Measurements from ENCODE around the gene TXNDC2.

The TXNDC2 gene

GRCh38 chr18:9861157-9861556 lies 24.6 kb upstream of the TXNDC2 start:
- no peak overlapping the region for H2BK120ac ChIP-seq (ENCODE audit: low read depth, low read length)
- no peak overlapping the region for H3K18ac ChIP-seq (ENCODE audit: low read depth in 1 of 2, low read length in 2 of 2)
- no peak overlapping the region for H2AK5ac ChIP-seq (ENCODE audit: low read length, severe bottlenecking)
- H2BK15ac ChIP-seq (ENCODE audit: low read depth, poor library complexity, severe bottlenecking): no peak overlapping the region
- no peaks in the 10 kb centered on the region for H3K79me1 ChIP-seq (replicated peaks; ENCODE audit: low read length, poor library complexity, severe bottlenecking)
- no peak overlapping the region for H4K91ac ChIP-seq (ENCODE audit: low read length)
- H3K27me3 ChIP-seq (ENCODE audit: control insufficient read depth in 1 of 2, insufficient read depth in 1 of 2, low read length in 2 of 2): no peaks in the 10 kb centered on the region
- H3K14ac ChIP-seq (ENCODE audit: low read length in 2 of 2): no peak overlapping the region
- H4K8ac ChIP-seq (ENCODE audit: low read length): no peak overlapping the region
- no peak overlapping the region for H3K9ac ChIP-seq (ENCODE audit: low read length)
- no peak overlapping the region for H3K4me2 ChIP-seq (ENCODE audit: low read length, poor library complexity, severe bottlenecking)
- H2AFZ ChIP-seq (ENCODE audit: low read depth, low read length): no peak overlapping the region
- no peak overlapping the region for H3K27ac ChIP-seq (ENCODE audit: low read length, poor library complexity, severe bottlenecking)
- no peak overlapping the region for H3K23ac ChIP-seq (ENCODE audit: low read length in 2 of 2)
- no peak overlapping the region for H3K4ac ChIP-seq (ENCODE audit: low read depth in 1 of 2, low read length in 2 of 2)
- H2BK5ac ChIP-seq (ENCODE audit: low read depth, low read length, poor library complexity, severe bottlenecking): no peak overlapping the region
- no peak overlapping the region for H2BK12ac ChIP-seq (ENCODE audit: low read length in 2 of 2)
- H3K4me3 ChIP-seq (ENCODE audit: insufficient read depth in 1 of 2, low read depth in 1 of 2, low read length in 2 of 2): no peak overlapping the region
- DNase-seq: no peak
- peaks cover 16% of the 10 kb centered on the region for H3K9me3 ChIP-seq (ENCODE audit: control insufficient read depth, low read length)
- peaks cover 2% of the 10 kb centered on the region for H3K4me1 ChIP-seq (ENCODE audit: control insufficient read depth, insufficient read depth, low read depth, low read length)
- peaks cover 0 to 50% of the 10 kb centered on the region in 2 experiments for H3K36me3 ChIP-seq (ENCODE audit: control insufficient read depth in 1 of 2, insufficient read depth in 2 of 2, low read depth in 1 of 2, low read length in 2 of 2)

- Histone ChIP-seq H3K14ac (ENCODE audit: low read length in 2 of 2) (no peak overlapping the region), H2BK12ac (ENCODE audit: low read length in 2 of 2) (no peak overlapping the region), H2BK120ac (ENCODE audit: low read depth, low read length) (no peak overlapping the region), H3K9me3 (ENCODE audit: control insufficient read depth, low read length) (peaks cover 23% of the 10 kb centered on the region), H3K23ac (ENCODE audit: low read length in 2 of 2) (no peak overlapping the region), H3K18ac (ENCODE audit: low read depth in 1 of 2, low read length in 2 of 2) (no peak overlapping the region), H3K4me3 (ENCODE audit: insufficient read depth in 1 of 2, low read depth in 1 of 2, low read length in 2 of 2) (no peak overlapping the region), H3K9ac (ENCODE audit: low read length) (no peak overlapping the region), H2BK15ac (ENCODE audit: low read depth, poor library complexity, severe bottlenecking) (no peak overlapping the region), H3K27me3 (ENCODE audit: control insufficient read depth in 1 of 2, insufficient read depth in 1 of 2, low read length in 2 of 2) (no peaks in the 10 kb centered on the region), H3K4ac (ENCODE audit: low read depth in 1 of 2, low read length in 2 of 2) (no peak overlapping the region), H4K8ac (ENCODE audit: low read length) (no peak overlapping the region), H2AFZ (ENCODE audit: low read depth, low read length) (no peak overlapping the region), H2AK5ac (ENCODE audit: low read length, severe bottlenecking) (no peak overlapping the region), H3K4me2 (ENCODE audit: low read length, poor library complexity, severe bottlenecking) (no peak overlapping the region), H4K91ac (ENCODE audit: low read length) (no peak overlapping the region), H3K27ac (ENCODE audit: low read length, poor library complexity, severe bottlenecking) (no peak overlapping the region), H2BK5ac (ENCODE audit: low read depth, low read length, poor library complexity, severe bottlenecking) (no peak overlapping the region), H3K36me3 (ENCODE audit: control insufficient read depth in 1 of 2, insufficient read depth in 2 of 2, low read depth in 1 of 2, low read length in 2 of 2) (peaks cover 0 to 50% of the 10 kb centered on the region in 2 experiments), H3K79me1 (replicated peaks; ENCODE audit: low read length, poor library complexity, severe bottlenecking) (no peaks in the 10 kb centered on the region), H3K4me1 (ENCODE audit: control insufficient read depth, insufficient read depth, low read depth, low read length) (peaks cover 2% of the 10 kb centered on the region)
- no peak for DNase-seq
- 95% methylated on average over 4 of the region's 4 CpGs for WGBS
Observed at GRCh38 chr18:9861933-9862332, 23.8 kb upstream of the TXNDC2 start.

GRCh38 chr18:9862686-9863085 lies 23.1 kb upstream of the TXNDC2 start:
- Histone ChIP-seq H4K8ac (ENCODE audit: low read length) (no peak overlapping the region), H3K36me3 (ENCODE audit: control insufficient read depth in 1 of 2, insufficient read depth in 2 of 2, low read depth in 1 of 2, low read length in 2 of 2) (peaks cover 0 to 50% of the 10 kb centered on the region in 2 experiments), H3K79me1 (replicated peaks; ENCODE audit: low read length, poor library complexity, severe bottlenecking) (no peaks in the 10 kb centered on the region), H3K4me1 (ENCODE audit: control insufficient read depth, insufficient read depth, low read depth, low read length) (peaks cover 3% of the 10 kb centered on the region), H3K27ac (ENCODE audit: low read length, poor library complexity, severe bottlenecking) (no peak overlapping the region), H3K4me3 (ENCODE audit: insufficient read depth in 1 of 2, low read depth in 1 of 2, low read length in 2 of 2) (no peak overlapping the region), H2BK15ac (ENCODE audit: low read depth, poor library complexity, severe bottlenecking) (no peak overlapping the region), H3K18ac (ENCODE audit: low read depth in 1 of 2, low read length in 2 of 2) (no peak overlapping the region), H2AK5ac (ENCODE audit: low read length, severe bottlenecking) (no peak overlapping the region), H2BK5ac (ENCODE audit: low read depth, low read length, poor library complexity, severe bottlenecking) (no peak overlapping the region), H2BK12ac (ENCODE audit: low read length in 2 of 2) (no peak overlapping the region), H3K4me2 (ENCODE audit: low read length, poor library complexity, severe bottlenecking) (no peak overlapping the region), H3K4ac (ENCODE audit: low read depth in 1 of 2, low read length in 2 of 2) (no peak overlapping the region), H3K14ac (ENCODE audit: low read length in 2 of 2) (no peak overlapping the region), H4K91ac (ENCODE audit: low read length) (no peak overlapping the region), H3K23ac (ENCODE audit: low read length in 2 of 2) (no peak overlapping the region), H3K27me3 (ENCODE audit: control insufficient read depth in 1 of 2, insufficient read depth in 1 of 2, low read length in 2 of 2) (no peaks in the 10 kb centered on the region), H2AFZ (ENCODE audit: low read depth, low read length) (no peak overlapping the region), H3K9ac (ENCODE audit: low read length) (no peak overlapping the region), H3K9me3 (ENCODE audit: control insufficient read depth, low read length) (peaks cover 27% of the 10 kb centered on the region), H2BK120ac (ENCODE audit: low read depth, low read length) (no peak overlapping the region)
- no peak for DNase-seq
- 67% methylated on average over 3 of the region's 3 CpGs for WGBS

GRCh38 chr18:9863282-9863681 lies 22.5 kb upstream of the TXNDC2 start:
- Histone ChIP-seq H2AFZ (ENCODE audit: low read depth, low read length) (no peak overlapping the region), H2AK5ac (ENCODE audit: low read length, severe bottlenecking) (no peak overlapping the region), H3K27me3 (ENCODE audit: control insufficient read depth in 1 of 2, insufficient read depth in 1 of 2, low read length in 2 of 2) (no peaks in the 10 kb centered on the region), H3K9ac (ENCODE audit: low read length) (no peak overlapping the region), H3K79me1 (replicated peaks; ENCODE audit: low read length, poor library complexity, severe bottlenecking) (no peaks in the 10 kb centered on the region), H3K4ac (ENCODE audit: low read depth in 1 of 2, low read length in 2 of 2) (no peak overlapping the region), H2BK12ac (ENCODE audit: low read length in 2 of 2) (no peak overlapping the region), H3K23ac (ENCODE audit: low read length in 2 of 2) (no peak overlapping the region), H3K36me3 (ENCODE audit: control insufficient read depth in 1 of 2, insufficient read depth in 2 of 2, low read depth in 1 of 2, low read length in 2 of 2) (peaks cover 0 to 50% of the 10 kb centered on the region in 2 experiments), H4K8ac (ENCODE audit: low read length) (no peak overlapping the region), H3K27ac (ENCODE audit: low read length, poor library complexity, severe bottlenecking) (no peak overlapping the region), H3K18ac (ENCODE audit: low read depth in 1 of 2, low read length in 2 of 2) (no peak overlapping the region), H2BK15ac (ENCODE audit: low read depth, poor library complexity, severe bottlenecking) (no peak overlapping the region), H3K14ac (ENCODE audit: low read length in 2 of 2) (no peak overlapping the region), H3K4me2 (ENCODE audit: low read length, poor library complexity, severe bottlenecking) (no peak overlapping the region), H3K4me3 (ENCODE audit: insufficient read depth in 1 of 2, low read depth in 1 of 2, low read length in 2 of 2) (no peak overlapping the region), H3K9me3 (ENCODE audit: control insufficient read depth, low read length) (peaks cover 27% of the 10 kb centered on the region), H4K91ac (ENCODE audit: low read length) (no peak overlapping the region), H2BK120ac (ENCODE audit: low read depth, low read length) (no peak overlapping the region), H2BK5ac (ENCODE audit: low read depth, low read length, poor library complexity, severe bottlenecking) (no peak overlapping the region), H3K4me1 (ENCODE audit: control insufficient read depth, insufficient read depth, low read depth, low read length) (peaks cover 3% of the 10 kb centered on the region)
- WGBS: 44% methylated on average over 2 of the region's 2 CpGs
- no peak for DNase-seq

All from mesenchymal stem cell (in vitro differentiated cells and primary cell).